NK-92 treated with Interleukin-12 subunit alpha and Interleukin-12 subunit beta, amount 100 ng/mL, for 24 hours (cell line): ENCODE data around the gene TTK.
"Not testable (repeated sequence)": the region's sequence is repeated elsewhere in the genome, so short reads cannot be mapped to it uniquely, and the experiment has no call there.

Experiments used
- DNase-seq: peaks from one replicate; lab custom pipeline; 2025; lab: John Stamatoyannopoulos, UW

The TTK gene

DNA sequence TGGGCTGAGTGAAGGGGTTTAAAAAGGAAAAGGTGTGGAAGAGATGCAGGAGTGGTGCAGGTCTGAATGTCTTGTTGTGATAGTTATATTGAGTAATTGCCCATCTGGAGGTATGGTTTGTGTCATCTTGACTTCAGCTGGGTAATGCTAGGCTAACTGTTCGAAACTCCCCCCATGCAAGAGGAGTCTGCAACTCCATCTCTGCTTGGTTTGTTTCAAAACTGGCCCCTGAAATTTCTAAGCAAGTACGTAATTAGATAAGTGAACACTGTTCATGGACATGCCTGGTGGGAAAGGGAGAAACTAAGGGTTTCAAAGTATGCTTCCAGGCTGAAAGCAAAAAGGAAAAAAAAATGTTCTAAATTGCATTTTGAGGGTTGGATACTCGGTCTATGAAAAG lies 17.1 kb downstream of the TTK start:
- DNase-seq, result no peak

DNA sequence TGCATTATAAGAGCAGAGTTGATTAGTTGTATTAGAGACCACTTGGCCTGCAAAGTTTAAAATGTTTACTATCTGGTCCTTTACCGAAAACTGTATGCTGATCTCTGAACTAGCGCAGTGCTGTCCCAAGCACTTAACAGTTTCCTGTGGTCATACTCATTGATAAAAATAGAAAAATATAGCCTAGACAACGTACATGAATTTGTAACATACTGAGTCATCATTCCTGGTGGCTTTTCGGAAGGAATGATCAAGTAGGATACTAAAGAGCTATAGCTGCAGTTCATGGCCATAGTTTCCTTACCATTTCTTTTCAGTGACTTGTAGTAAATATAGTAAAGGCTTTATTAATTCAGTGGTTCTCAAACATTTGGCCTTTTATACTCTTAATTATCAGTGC lies 18.4 kb downstream of the TTK start:
- DNase-seq, result no peak

DNA sequence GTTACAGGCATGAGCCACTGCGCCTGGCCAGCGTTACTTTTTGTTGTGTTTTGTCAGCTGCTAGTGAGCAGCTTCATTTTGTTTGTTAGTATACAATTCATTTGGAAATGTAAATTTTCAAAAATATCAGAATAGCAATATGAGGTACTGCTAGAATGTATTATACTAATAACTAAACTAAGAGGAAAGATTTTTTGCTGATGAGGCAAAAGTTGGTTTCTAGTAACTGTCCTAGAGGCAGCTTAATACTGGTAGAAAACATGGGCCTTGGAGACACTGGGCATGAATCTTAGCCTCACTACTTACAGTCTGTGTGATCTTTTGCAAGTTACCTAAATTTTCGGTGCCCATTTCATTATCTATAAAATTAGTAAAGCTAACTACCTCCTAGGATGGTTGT lies 24.1 kb downstream of the TTK start:
- DNase-seq, result no peak

DNA sequence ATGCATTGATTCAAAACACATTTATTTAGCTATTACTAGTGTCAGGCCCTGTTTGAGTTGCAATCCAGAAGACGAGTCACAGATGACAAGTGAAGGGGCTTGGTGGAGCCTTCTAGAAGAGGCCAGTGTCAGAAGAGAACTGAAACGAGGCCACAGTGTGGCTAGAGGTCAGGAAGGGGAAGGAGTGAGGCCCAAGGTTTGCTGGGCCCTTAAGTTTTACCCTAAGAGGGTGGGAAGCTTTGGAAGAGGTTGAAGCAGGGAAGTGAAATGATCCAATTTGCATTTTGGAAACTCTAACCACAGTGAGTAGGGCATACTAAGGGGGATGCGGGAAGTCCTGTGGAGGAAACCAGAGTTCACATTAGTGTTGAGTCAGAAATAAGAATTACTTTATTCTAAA lies 25.0 kb downstream of the TTK start:
- DNase-seq, result no peak

DNA sequence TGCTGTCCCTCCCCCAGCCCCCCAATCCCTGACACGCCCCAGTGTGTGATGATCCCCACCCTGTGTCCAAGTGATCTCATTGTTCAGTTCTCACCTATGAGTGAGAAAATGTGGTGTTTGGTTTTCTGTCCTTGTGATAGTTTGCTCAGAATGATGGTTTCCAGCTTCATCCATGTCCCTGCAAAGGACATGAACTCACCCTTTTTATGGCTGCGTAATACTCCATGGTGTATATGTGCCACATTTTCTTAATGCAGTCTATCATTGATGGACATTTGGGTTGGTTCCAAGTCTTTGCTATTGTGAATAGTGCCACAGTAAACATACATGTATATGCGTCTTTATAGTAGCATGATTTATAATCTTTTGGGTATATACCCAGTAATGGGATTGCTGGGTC lies 43.8 kb downstream of the TTK start:
- not testable (repeated sequence) for DNase-seq

DNA sequence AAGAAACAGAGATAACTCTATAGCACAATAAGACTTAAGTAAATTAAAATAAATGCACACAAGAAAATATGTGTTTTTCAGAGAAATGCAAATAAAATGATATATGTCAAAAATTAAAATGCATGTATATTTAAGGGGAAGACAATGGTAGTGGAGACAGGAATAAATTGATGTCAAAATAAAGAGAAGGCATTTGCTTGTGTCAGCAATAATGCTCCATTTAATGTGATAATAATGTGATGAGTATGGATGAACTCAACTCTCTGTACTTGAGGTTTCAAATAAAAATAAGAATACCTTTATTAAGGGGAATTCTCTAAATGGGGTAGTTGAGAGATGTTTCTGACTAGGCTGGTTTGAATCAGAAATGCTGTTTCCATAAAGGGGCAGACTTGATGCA lies 56.3 kb downstream of the TTK start:
- DNase-seq, result no peak

DNA sequence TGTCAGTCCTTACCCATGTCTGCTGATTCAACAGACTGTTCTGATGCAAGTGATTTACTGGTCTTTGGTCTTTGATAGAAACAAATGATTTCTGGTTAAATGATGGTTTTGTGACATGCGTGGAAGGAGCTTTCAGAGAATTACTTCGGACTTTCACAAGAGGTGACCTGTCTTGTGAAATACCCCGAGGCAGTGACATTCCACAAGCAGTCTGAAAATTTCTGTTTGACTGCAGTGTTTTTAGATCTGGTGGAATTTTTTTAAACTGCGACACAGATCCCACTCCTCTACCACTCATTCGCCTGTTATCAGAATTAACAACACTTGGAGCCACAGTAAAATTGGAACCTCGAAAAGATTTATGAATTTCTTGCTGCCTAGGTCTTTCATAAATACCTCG lies 63.7 kb downstream of the TTK start:
- DNase-seq, result not testable (repeated sequence)

DNA sequence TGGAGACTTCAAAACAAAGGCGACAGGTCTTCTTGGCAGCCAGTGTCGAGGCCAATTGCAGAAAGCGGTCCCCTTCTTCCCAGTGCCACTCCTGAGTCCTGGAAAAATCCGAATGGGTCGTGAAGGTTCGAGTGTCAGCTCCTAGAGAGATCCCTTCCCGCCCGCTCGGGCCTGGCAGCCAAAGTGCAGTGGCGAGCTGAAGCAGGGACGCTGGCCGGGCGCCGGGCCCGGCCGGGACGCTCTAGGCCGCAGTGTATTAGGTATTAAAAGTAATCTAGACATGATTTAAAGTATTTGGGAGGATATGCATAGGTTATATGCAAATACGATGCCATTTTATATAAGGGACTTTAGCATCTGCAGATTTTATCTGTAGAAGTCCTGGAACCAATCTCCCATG lies 66.0 kb downstream of the TTK start:
- not testable (repeated sequence) for DNase-seq

DNA sequence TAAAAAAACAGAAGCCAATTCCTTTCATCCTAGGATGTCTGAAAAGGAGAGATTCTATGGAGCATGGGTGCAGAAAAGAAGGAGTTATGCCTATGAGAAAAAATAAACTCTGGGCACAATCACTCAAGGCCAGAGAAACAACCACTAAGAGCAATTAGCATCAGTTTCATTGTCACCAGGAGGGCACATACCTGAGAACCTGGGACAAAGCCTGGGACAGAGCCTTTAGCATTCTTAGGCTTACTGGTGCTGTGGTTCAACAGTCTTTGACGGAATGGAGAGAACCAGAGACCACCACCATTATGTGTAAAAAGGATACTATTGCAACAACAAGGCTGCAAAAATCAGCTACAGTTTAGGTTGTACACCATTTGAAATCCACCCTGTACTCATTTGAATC lies 72.6 kb downstream of the TTK start:
- no peak for DNase-seq

DNA sequence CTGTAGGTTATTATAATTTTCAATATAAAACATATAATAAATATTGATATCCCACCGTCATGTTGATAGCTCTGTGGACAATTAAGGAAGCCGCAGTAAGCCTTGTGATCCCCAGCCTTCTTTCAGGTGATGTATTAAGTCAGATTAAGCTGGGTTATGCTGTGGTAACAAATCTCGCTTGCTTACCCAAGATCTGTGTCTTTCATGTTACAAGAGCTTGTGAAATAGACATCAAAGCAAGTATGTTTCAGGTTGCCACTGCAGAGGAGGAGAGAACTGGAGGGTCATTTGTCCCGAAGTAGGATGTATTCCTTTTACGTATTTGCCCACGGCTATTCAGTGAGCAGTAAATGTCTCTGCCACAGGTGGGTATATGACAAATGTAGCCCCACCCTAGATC lies 84.2 kb downstream of the TTK start:
- no peak for DNase-seq

DNA sequence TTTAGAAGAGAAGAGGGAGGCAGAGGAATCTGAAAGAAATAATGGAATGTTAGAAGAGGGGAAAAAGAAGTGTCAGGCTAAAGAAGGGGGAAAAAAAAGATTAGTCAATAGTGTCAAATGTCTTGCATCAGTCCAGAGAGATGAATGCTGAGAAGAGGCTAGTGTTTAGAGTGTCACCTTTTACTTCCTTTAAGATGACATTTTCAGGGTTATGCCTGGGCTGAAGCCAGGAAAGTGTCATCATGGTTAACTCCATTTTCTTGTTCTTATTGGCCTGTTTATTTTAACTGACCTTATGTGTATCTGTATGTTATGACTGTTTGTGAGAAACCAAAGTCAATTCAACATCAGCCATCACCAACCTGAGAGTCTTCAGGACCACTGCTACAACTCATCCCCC lies 87.1 kb downstream of the TTK start:
- no peak for DNase-seq
